OCI-LY3 (cell line): ENCODE measurements around the gene TGM3.

Source experiments
- H2AFZ ChIP-seq: fragments of 200-600, 300-600 bp; shearing (Covaris generic); 2 replicates; pipeline ENCODE4 v1.6.0; 2014; ENCODE audit warnings: antibody characterized with exemption, low read depth, low read length
- H3K27ac ChIP-seq: fragments of 200-600, 300-600 bp; sonication (generic); 2 replicates; pipeline ENCODE4 v1.5.1; 2014; ENCODE audit warnings: mild to moderate bottlenecking, low read length, moderate library complexity, mixed read lengths
- H3K27me3 ChIP-seq: fragments of 200-600, 300-600 bp; sonication (generic); 2 replicates; pipeline ENCODE4 v1.6.1; 2014; ENCODE audit warnings: low read depth, low read length, mixed read lengths
- H3K36me3 ChIP-seq: fragments of 200-600, 300-600 bp; sonication (generic); replicated peaks from 2 replicates; pipeline ENCODE3; 2014; ENCODE audit warnings: low read depth, low read length, mixed read lengths
- H3K4me1 ChIP-seq: fragments of 300-600, 200-600 bp; sonication (generic); 2 replicates; pipeline ENCODE4 v1.6.1; 2014; ENCODE audit warnings: low read length, mixed read lengths
- H3K4me2 ChIP-seq: fragments of 200-600, 300-600 bp; sonication (generic); 2 replicates; pipeline ENCODE4 v1.6.1; 2014; ENCODE audit warnings: low read length, mixed read lengths
- H3K4me3 ChIP-seq: fragments of 300-600, 200-600 bp; sonication (generic); 2 replicates; pipeline ENCODE4 v1.5.1; 2014; ENCODE audit warnings: antibody characterized with exemption, mild to moderate bottlenecking, low read length, moderate library complexity
- H3K79me2 ChIP-seq: fragments of 300-600, 200-600 bp; shearing (Covaris generic); 2 replicates; pipeline ENCODE4 v1.6.1; 2014; ENCODE audit warnings: mild to moderate bottlenecking, low read length, mixed read lengths
- H3K9ac ChIP-seq: fragments of 300-600, 200-600 bp; shearing (Covaris generic); 2 replicates; pipeline ENCODE4 v1.6.0; 2014; ENCODE audit warnings: mild to moderate bottlenecking, low read length, moderate library complexity
- H3K9me3 ChIP-seq: fragments of 200-600, 300-600 bp; shearing (Covaris generic); 2 replicates; pipeline ENCODE4 v1.6.1; 2014; ENCODE audit warnings: low read length, mixed read lengths; ENCODE audit not compliant: insufficient read depth
- H4K20me1 ChIP-seq: fragments of 200-600, 300-600 bp; sonication (generic); 2 replicates; pipeline ENCODE4 v1.6.1; 2016; ENCODE audit warnings: low read length, mixed read lengths; ENCODE audit not compliant: insufficient read depth
- CTCF ChIP-seq: fragments of 200-600, 300-600 bp; sonication (generic); IDR thresholded peaks from 2 replicates; pipeline ENCODE4 v1.5.1; 2014; ENCODE audit warnings: antibody characterized with exemption, low read length, low read depth
- EZH2phosphoT487 ChIP-seq: fragments of 200-600 bp; shearing (Covaris generic); IDR thresholded peaks from 2 replicates; pipeline ENCODE4 v1.6.1; 2018; ENCODE audit warnings: antibody characterized with exemption, mixed run types, low read depth

The TGM3 gene

GRCh38 chr20:2298116-2298515, 2.3 kb downstream of the TGM3 start:
- no peaks in the 10 kb centered on the region for H3K27me3 ChIP-seq
- H3K9me3 ChIP-seq = no peaks in the 10 kb centered on the region
- no peak overlapping the region for H3K9ac ChIP-seq
- H3K79me2 ChIP-seq = no peaks in the 10 kb centered on the region
- peaks cover 72% of the 10 kb centered on the region for H3K4me1 ChIP-seq
- no peaks in the 10 kb centered on the region for H4K20me1 ChIP-seq
- no peak overlapping the region for H3K4me3 ChIP-seq
- H3K36me3 ChIP-seq = no peaks in the 10 kb centered on the region
- H3K4me2 ChIP-seq = no peak overlapping the region
- no peak overlapping the region for H3K27ac ChIP-seq
- H2AFZ ChIP-seq = no peak overlapping the region
- TF ChIP-seq CTCF (no peak), EZH2phosphoT487 (no peak)

- H3K9ac ChIP-seq = no peak overlapping the region
- H3K27me3 ChIP-seq = no peaks in the 10 kb centered on the region
- no peaks in the 10 kb centered on the region for H3K9me3 ChIP-seq
- peaks cover 72% of the 10 kb centered on the region for H3K4me1 ChIP-seq
- no peaks in the 10 kb centered on the region for H4K20me1 ChIP-seq
- H3K4me3 ChIP-seq = no peak overlapping the region
- H3K79me2 ChIP-seq = no peaks in the 10 kb centered on the region
- H3K27ac ChIP-seq = no peak overlapping the region
- H3K4me2 ChIP-seq = no peak overlapping the region
- H3K36me3 ChIP-seq = no peaks in the 10 kb centered on the region
- H2AFZ ChIP-seq = no peak overlapping the region
- no peak for TF ChIP-seq CTCF
These were observed 2.9 kb downstream of the TGM3 start for GRCh38 chr20:2298701-2299100.

- Histone ChIP-seq H3K4me3 (no peak overlapping the region), H3K4me1 (peaks cover 70% of the 10 kb centered on the region), H4K20me1 (no peaks in the 10 kb centered on the region), H3K4me2 (no peak overlapping the region), H3K27ac (no peak overlapping the region), H3K36me3 (no peaks in the 10 kb centered on the region), H3K9ac (no peak overlapping the region), H2AFZ (no peak overlapping the region), H3K9me3 (no peaks in the 10 kb centered on the region), H3K27me3 (no peaks in the 10 kb centered on the region), H3K79me2 (no peaks in the 10 kb centered on the region)
- TF ChIP-seq EZH2phosphoT487 (no peak), CTCF (no peak)
These were observed 3.5 kb downstream of the TGM3 start for GRCh38 chr20:2299301-2299700.

- Histone ChIP-seq H3K4me3 (no peak overlapping the region), H3K27me3 (no peaks in the 10 kb centered on the region), H4K20me1 (no peaks in the 10 kb centered on the region), H3K4me2 (peak overlapping the region; percentile 69), H3K27ac (peak overlapping the region; percentile 89), H3K79me2 (no peaks in the 10 kb centered on the region), H3K4me1 (peaks cover 69% of the 10 kb centered on the region), H3K9me3 (no peaks in the 10 kb centered on the region), H3K36me3 (no peaks in the 10 kb centered on the region), H2AFZ (no peak overlapping the region), H3K9ac (peak overlapping the region; percentile 70; the same call in 1 of the 2 replicates)
- TF ChIP-seq EZH2phosphoT487 (no peak), CTCF (no peak)
These were observed 4.2 kb downstream of the TGM3 start for GRCh38 chr20:2300002-2300401.
